GM12891 (cell line): ENCODE data around the gene CISH.

Source experiments
- PAX5 ChIP-seq: IDR thresholded peaks from 2 replicates; pipeline ENCODE4 v1.6.1; 2011; ENCODE audit warnings: low read length, moderate library complexity, mild to moderate bottlenecking; ENCODE audit not compliant: insufficient read depth, severe bottlenecking
- POLR2A ChIP-seq: IDR thresholded peaks from 2 replicates; pipeline ENCODE4 v1.6.1; 2011; ENCODE audit warnings: low read depth, low read length, control low read depth
- POLR2AphosphoS5 ChIP-seq: IDR thresholded peaks from 2 replicates; pipeline ENCODE4 v1.6.1; 2011; ENCODE audit warnings: low read depth, low read length, control low read depth
- POU2F2 ChIP-seq: IDR thresholded peaks from 2 replicates; pipeline ENCODE4 v1.6.1; 2011; ENCODE audit warnings: low read depth, mild to moderate bottlenecking, control low read depth, low read length, moderate library complexity

- TF ChIP-seq POLR2A = no peak
- no peak for TF ChIP-seq POLR2AphosphoS5
- no peak for TF ChIP-seq POU2F2
- no peak for TF ChIP-seq PAX5
These were observed 33.8 kb upstream of the CISH start for GRCh38 chr3:50645378-50645777.
